Panc1 (cell line): ENCODE data around the gene LAMB4. TPM values are rescaled to one million over a fixed set of nuclear protein-coding genes. Genes with fewer than 3 reads are reported as not detected.
A peak's percentile ranks its signal among the peaks of the same experiment; 100 is the strongest.

ENCODE experiments used
- ATAC-seq: fragments of 200-7000 bp; cut with Tn5 transposase; 2 replicates; pipeline ENCODE4 v1.9.1; 2020; ENCODE audit warnings: mild to moderate bottlenecking, moderate library complexity
- BruUV-seq: library from RNA; stranded (reverse); fragments of 400-500 nt; replicated peaks from 2 replicates; lab custom pipeline; 2021; lab: Mats Ljungman, UMichigan
- CTCF ChIA-PET: fragments of 300-600 bp; sonication (Branson Sonifier 250); formaldehyde crosslinking; loops from one replicate; lab custom pipeline; 2022; ENCODE audit warnings: antibody characterized with exemption; lab: Charles Lee
- POLR2A ChIA-PET: fragments of 300-600 bp; sonication (Branson Sonifier 250); formaldehyde crosslinking; loops from one replicate; lab custom pipeline; 2022; ENCODE audit warnings: antibody characterized with exemption; lab: Charles Lee
- DNase-seq: peaks from one replicate; pipeline ENCODE4 v3.0.0-alpha.2; 2010; ENCODE audit warnings: low read depth, low spot score
- H3K27ac ChIP-seq: 2 replicates; pipeline ENCODE4 v1.5.1; 2011; ENCODE audit warnings: mild to moderate bottlenecking, low read length, inconsistent platforms
- H3K27me3 ChIP-seq: fragments of 200-500 bp; sonication (Bioruptor generic); 2 replicates; pipeline ENCODE4 v1.6.0; 2014; ENCODE audit warnings: low read length, inconsistent platforms; ENCODE audit not compliant: control insufficient read depth, insufficient read depth
- H3K36me3 ChIP-seq: fragments of 200-500 bp; sonication (Bioruptor generic); 2 replicates; pipeline ENCODE4 v1.5.1; 2014; ENCODE audit warnings: inconsistent platforms, mild to moderate bottlenecking, low read length, moderate library complexity; ENCODE audit not compliant: control insufficient read depth, insufficient read depth
- H3K4me1 ChIP-seq: 2 replicates; pipeline ENCODE4 v1.5.1; 2011; ENCODE audit warnings: inconsistent platforms, mild to moderate bottlenecking, low read length, moderate library complexity; ENCODE audit not compliant: control insufficient read depth, insufficient read depth
- H3K4me3 ChIP-seq, 2 experiments: 2 replicates each; pipeline ENCODE4 v1.5.1; 2011 to 2012; ENCODE audit warnings: low read depth in 2 of 2, low read length in 2 of 2, mild to moderate bottlenecking in 2 of 2, inconsistent platforms in 1 of 2, moderate library complexity in 1 of 2
- H3K9me3 ChIP-seq: fragments of 200-500 bp; sonication (Bioruptor generic); 2 replicates; pipeline ENCODE4 v1.5.1; 2014; ENCODE audit warnings: low read depth, mild to moderate bottlenecking, inconsistent platforms, low read length, moderate library complexity; ENCODE audit not compliant: control insufficient read depth, insufficient read depth
- POLR2AphosphoS5 ChIP-seq: IDR thresholded peaks from 2 replicates; pipeline ENCODE4 v1.6.1; 2012; ENCODE audit warnings: mild to moderate bottlenecking, low read depth, low read length, moderate library complexity
- SIN3A ChIP-seq: IDR thresholded peaks from 2 replicates; pipeline ENCODE4 v1.6.1; 2012; ENCODE audit warnings: low read depth, mild to moderate bottlenecking, low read length, moderate library complexity, borderline replicate concordance; ENCODE audit not compliant: insufficient read depth
- TCF7L2 ChIP-seq: IDR thresholded peaks from 2 replicates; pipeline ENCODE4 v1.6.1; 2011; ENCODE audit warnings: mild to moderate bottlenecking, low read depth, low read length, inconsistent platforms
- in situ Hi-C: cut with HindIII; loops from 2 replicates; pipeline ENCODE4 v1.10.0; 2016; ENCODE audit warnings: low sequenced_read_pairs, low pct_unique_long_range_greater_than_20kb
- intact Hi-C: fragments of 100-400 bp; cut with micrococcal nuclease; formaldehyde crosslinking; loops from one replicate; pipeline ENCODE4 v1.10.0; 2022; ENCODE audit not compliant: unreplicated experiment
- total RNA-seq: library from RNA; stranded (reverse); gene quantifications from one replicate; pipeline ENCODE4 v1.2.1, GENCODE V29; 2021; ENCODE audit not compliant: unreplicated experiment
- TF ChIP-seq, protein P1 (sequence below), 2 experiments: IDR thresholded peaks; 2 replicates each; pipeline ENCODE4 v1.6.1; 2011 to 2012; ENCODE audit warnings: low read depth in 2 of 2, control low read depth in 1 of 2, low read length in 1 of 2, mild to moderate bottlenecking in 1 of 2, moderate library complexity in 1 of 2; ENCODE audit not compliant: insufficient read depth in 1 of 2
- TF ChIP-seq, protein P2 (sequence below): fragments of 450-650 bp; IDR thresholded peaks from 2 replicates; pipeline ENCODE4 v1.5.1; 2017; ENCODE audit warnings: mild to moderate bottlenecking

The LAMB4 gene
- total RNA-seq, 1 experiment from 2014 or later, result not detected

DNA sequence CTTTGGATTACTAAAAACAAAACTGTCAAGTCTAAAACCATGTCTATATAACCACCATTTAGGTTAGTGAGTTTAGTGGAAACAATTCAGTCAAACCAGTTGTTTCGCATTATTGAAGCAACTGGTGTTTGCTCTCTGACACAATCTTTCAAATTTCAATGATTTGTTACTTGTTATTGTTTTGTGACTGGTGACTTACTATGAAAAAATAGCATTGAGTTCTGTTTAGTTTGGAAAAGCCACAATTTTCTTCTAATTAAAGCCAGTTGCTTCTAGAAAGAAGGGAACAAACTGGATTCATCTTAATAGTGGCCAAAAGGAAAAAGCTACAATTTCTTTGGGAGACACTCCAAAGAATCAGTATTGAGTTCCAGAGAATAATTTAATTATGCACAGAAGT is 30.4 kb downstream of the LAMB4 start:
- in situ Hi-C loops (no loop called here), intact Hi-C loops (loop anchor here (10.0 kb wide), 1 partner anchor 85 kb away; no protein-coding TSS in a partner anchor)
- ATAC-seq (no peak), DNase-seq (no peak)
- Histone ChIP-seq H3K27me3 (no peaks in the 10 kb centered on the region), H3K4me3 (no peak overlapping the region), H3K36me3 (no peaks in the 10 kb centered on the region), H3K27ac (no peak overlapping the region), H3K4me1 (peaks cover 16% of the 10 kb centered on the region), H3K9me3 (no peaks in the 10 kb centered on the region)
- ChIA-PET CTCF (no interaction called here), POLR2A (no interaction called here)
- TF ChIP-seq POLR2AphosphoS5, result no peak
- no peak for TF ChIP-seq SIN3A
- BruUV-seq, result no TSS peak

DNA sequence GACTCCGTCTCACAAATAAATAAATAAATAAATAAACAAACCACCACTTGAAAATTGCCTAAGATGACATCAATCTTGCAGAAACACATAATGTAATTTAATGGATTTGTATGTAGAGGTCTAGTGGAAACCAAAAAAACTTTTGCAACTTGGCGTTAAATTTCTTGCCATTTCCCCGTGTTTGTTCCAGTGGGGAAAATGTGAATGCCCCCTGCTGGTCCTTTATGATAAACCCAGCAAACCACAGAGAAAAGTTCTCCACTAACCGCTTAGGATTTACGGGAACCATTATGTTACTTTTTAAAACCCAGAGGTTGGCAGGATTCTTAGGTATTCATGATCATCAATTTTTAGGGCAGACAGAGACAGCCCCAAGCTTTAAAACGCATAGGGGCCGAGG is 32.5 kb downstream of the LAMB4 start:
- Histone ChIP-seq H3K4me1 (peaks cover 23% of the 10 kb centered on the region), H3K4me3 (no peak overlapping the region), H3K36me3 (no peaks in the 10 kb centered on the region), H3K9me3 (no peaks in the 10 kb centered on the region), H3K27ac (no peak overlapping the region), H3K27me3 (no peaks in the 10 kb centered on the region)
- ATAC-seq (no peak), DNase-seq (no peak)
- intact Hi-C loops (loop anchor here (10.0 kb wide), 1 partner anchor 83 kb away; no protein-coding TSS in a partner anchor), in situ Hi-C loops (no loop called here)
- no TSS peak for BruUV-seq
- ChIA-PET CTCF (no interaction called here), POLR2A (interaction anchor here (0.6 kb wide), 1 partner anchor 82 kb away, joined by 10 read pairs; no protein-coding TSS in a partner anchor)
- TF ChIP-seq POLR2AphosphoS5 (no peak), TCF7L2 (no peak), SIN3A (no peak)
- TF ChIP-seq, protein P1, sequence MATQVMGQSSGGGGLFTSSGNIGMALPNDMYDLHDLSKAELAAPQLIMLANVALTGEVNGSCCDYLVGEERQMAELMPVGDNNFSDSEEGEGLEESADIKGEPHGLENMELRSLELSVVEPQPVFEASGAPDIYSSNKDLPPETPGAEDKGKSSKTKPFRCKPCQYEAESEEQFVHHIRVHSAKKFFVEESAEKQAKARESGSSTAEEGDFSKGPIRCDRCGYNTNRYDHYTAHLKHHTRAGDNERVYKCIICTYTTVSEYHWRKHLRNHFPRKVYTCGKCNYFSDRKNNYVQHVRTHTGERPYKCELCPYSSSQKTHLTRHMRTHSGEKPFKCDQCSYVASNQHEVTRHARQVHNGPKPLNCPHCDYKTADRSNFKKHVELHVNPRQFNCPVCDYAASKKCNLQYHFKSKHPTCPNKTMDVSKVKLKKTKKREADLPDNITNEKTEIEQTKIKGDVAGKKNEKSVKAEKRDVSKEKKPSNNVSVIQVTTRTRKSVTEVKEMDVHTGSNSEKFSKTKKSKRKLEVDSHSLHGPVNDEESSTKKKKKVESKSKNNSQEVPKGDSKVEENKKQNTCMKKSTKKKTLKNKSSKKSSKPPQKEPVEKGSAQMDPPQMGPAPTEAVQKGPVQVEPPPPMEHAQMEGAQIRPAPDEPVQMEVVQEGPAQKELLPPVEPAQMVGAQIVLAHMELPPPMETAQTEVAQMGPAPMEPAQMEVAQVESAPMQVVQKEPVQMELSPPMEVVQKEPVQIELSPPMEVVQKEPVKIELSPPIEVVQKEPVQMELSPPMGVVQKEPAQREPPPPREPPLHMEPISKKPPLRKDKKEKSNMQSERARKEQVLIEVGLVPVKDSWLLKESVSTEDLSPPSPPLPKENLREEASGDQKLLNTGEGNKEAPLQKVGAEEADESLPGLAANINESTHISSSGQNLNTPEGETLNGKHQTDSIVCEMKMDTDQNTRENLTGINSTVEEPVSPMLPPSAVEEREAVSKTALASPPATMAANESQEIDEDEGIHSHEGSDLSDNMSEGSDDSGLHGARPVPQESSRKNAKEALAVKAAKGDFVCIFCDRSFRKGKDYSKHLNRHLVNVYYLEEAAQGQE (IDR thresholded peaks at IDR 0.05; ENCODE audit: insufficient read depth in 1 of 2, low read depth in 2 of 2, low read length in 1 of 2), result no peak
- TF ChIP-seq, protein P2, sequence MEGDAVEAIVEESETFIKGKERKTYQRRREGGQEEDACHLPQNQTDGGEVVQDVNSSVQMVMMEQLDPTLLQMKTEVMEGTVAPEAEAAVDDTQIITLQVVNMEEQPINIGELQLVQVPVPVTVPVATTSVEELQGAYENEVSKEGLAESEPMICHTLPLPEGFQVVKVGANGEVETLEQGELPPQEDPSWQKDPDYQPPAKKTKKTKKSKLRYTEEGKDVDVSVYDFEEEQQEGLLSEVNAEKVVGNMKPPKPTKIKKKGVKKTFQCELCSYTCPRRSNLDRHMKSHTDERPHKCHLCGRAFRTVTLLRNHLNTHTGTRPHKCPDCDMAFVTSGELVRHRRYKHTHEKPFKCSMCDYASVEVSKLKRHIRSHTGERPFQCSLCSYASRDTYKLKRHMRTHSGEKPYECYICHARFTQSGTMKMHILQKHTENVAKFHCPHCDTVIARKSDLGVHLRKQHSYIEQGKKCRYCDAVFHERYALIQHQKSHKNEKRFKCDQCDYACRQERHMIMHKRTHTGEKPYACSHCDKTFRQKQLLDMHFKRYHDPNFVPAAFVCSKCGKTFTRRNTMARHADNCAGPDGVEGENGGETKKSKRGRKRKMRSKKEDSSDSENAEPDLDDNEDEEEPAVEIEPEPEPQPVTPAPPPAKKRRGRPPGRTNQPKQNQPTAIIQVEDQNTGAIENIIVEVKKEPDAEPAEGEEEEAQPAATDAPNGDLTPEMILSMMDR, result peak; percentile 64

DNA sequence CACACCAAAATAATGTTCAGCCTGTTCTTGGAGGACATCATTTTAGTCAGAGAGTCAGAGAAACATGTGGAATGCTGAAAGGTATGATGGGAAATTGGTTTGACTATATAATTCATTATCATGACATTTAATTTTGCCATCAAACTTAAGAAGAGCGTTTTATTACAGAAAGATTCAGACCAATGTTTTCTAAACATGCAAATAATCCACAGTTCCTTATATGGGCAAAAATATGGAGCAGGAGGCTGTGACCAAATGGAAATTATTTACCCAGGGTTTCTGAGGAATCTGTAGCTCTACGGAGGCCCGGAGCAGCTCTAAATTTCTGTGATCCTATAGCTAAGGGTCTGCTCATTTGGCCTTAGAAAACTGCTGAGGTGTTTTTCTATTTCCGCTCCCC is 33.2 kb downstream of the LAMB4 start:
- no peaks in the 10 kb centered on the region for H3K9me3 ChIP-seq
- peaks cover 23% of the 10 kb centered on the region for H3K4me1 ChIP-seq
- no peaks in the 10 kb centered on the region for H3K36me3 ChIP-seq
- TF ChIP-seq TCF7L2, result no peak
- TF ChIP-seq, protein P1 (IDR thresholded peaks at IDR 0.05; ENCODE audit: insufficient read depth in 1 of 2, low read depth in 2 of 2, low read length in 1 of 2), result no peak
- TF ChIP-seq, protein P2, result no peak
- H3K27ac ChIP-seq, result no peak overlapping the region
- POLR2A ChIA-PET, result interaction anchor here (0.6 kb wide), 1 partner anchor 82 kb away, joined by 10 read pairs; no protein-coding TSS in a partner anchor
- H3K4me3 ChIP-seq, result no peak overlapping the region
- ATAC-seq (no peak), DNase-seq (no peak)
- in situ Hi-C loops (no loop called here), intact Hi-C loops (loop anchor here (10.0 kb wide), 1 partner anchor 82 kb away; no protein-coding TSS in a partner anchor)
- H3K27me3 ChIP-seq, result no peaks in the 10 kb centered on the region
- BruUV-seq, result no TSS peak
- CTCF ChIA-PET, result interaction anchor here (0.6 kb wide), 2 partner anchors 8 to 113 kb away, joined by 5 read pairs; no protein-coding TSS in a partner anchor
